D721Med (cell line): ENCODE data around the gene MACROH2A1.
A peak's percentile ranks its signal among the peaks of the same experiment; 100 is the strongest.

ENCODE experiments used
- DNase-seq: peaks from one replicate; pipeline ENCODE4 v3.0.0; 2011; ENCODE audit warnings: low spot score; ENCODE audit not compliant: insufficient read length
- FAIRE-seq: peaks from 2 replicates; lab custom pipeline; 2011; peaks lifted over from hg19 to GRCh38; lab: Jason Lieb, UNC
- TF ChIP-seq, protein P1 (sequence below): IDR thresholded peaks from 2 replicates; pipeline ENCODE4 v1.5.1; 2012; ENCODE audit warnings: mild to moderate bottlenecking, control low read depth; ENCODE audit not compliant: insufficient read depth; ENCODE audit errors: missing control alignments

MACROH2A1 gene

DNA sequence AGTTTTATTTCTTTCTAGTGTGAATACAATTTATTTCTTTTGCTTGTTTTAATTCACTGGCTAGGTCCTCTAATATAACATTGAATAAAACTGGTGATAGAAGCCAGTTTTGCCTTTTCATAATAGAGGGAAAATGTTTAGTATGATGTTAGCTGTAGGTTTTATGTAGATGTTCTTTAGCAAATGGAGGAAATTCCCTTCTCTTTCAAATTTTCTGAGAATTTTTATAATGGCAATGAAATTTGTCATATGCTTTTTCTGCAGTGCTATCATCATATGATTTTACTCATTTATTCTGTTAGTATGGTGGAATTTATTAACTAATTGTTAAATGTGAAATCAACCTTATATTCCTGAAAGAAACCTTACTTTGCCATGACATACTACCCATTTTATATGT lies 18.1 kb upstream of the MACROH2A1 start:
- FAIRE-seq (no peak), DNase-seq (no peak)
- TF ChIP-seq, protein P1, sequence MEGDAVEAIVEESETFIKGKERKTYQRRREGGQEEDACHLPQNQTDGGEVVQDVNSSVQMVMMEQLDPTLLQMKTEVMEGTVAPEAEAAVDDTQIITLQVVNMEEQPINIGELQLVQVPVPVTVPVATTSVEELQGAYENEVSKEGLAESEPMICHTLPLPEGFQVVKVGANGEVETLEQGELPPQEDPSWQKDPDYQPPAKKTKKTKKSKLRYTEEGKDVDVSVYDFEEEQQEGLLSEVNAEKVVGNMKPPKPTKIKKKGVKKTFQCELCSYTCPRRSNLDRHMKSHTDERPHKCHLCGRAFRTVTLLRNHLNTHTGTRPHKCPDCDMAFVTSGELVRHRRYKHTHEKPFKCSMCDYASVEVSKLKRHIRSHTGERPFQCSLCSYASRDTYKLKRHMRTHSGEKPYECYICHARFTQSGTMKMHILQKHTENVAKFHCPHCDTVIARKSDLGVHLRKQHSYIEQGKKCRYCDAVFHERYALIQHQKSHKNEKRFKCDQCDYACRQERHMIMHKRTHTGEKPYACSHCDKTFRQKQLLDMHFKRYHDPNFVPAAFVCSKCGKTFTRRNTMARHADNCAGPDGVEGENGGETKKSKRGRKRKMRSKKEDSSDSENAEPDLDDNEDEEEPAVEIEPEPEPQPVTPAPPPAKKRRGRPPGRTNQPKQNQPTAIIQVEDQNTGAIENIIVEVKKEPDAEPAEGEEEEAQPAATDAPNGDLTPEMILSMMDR: no peak

DNA sequence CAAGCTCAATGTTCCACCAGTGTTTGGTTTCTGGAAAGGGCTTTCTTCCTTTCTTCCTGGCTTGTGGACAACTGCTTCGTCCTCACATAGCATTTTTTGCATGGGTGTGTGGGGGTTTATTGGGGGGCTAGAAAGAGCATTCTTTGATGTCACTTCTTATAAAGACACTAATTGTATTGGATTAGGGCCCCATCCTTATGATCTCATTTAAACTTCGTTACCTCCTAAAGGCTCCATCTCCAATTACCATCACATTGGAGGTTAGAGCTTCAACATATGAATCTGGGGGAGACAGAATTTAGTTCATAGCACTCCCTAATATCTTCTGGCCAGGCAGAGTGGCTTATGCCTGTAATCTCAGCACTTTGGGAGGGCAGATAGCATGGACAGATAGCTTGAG lies 6.1 kb upstream of the MACROH2A1 start:
- TF ChIP-seq, protein P1: no peak
- DNase-seq: no peak
- FAIRE-seq: no peak

DNA sequence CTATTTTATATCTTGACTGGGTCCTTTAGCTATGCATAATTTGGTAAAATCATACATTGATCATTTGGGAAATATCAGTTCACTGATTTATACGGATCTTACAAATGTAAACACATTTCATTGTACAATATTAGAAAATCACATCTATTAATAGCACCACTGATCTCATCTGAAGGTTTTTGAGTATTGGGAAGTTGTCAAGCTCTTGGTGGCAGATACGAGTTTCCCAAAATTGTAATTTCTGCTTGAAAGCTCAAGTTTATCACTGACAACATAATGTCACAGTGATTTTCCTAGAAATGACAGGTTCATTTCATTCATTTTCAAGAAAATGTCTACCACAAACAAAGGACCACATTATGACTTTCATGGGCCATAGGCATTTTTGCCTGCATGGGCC lies 3.0 kb upstream of the MACROH2A1 start:
- TF ChIP-seq, protein P1: no peak
- FAIRE-seq: peak; percentile 74
- no peak for DNase-seq

DNA sequence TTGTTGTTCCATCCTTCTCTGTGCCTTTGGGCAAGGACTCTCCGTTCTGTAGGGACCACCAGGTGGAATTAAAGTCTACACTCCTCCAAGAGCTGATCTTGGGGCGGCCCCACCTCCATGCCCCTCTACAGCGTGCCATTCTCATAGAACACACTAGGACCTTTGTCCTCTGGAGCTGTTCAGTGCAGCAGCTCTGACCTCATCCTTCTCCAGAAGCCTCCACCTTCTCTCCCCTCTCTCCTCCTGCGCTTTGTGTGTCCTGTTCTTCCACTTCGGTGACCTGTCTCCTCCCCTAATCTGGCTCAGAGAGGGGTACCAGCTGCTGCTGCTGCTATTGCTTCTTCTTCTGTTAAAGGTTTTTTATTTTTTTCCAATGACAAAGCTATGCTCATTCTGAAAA lies 1.8 kb upstream of the MACROH2A1 start:
- no peak for DNase-seq
- TF ChIP-seq, protein P1: no peak
- FAIRE-seq: no peak

DNA sequence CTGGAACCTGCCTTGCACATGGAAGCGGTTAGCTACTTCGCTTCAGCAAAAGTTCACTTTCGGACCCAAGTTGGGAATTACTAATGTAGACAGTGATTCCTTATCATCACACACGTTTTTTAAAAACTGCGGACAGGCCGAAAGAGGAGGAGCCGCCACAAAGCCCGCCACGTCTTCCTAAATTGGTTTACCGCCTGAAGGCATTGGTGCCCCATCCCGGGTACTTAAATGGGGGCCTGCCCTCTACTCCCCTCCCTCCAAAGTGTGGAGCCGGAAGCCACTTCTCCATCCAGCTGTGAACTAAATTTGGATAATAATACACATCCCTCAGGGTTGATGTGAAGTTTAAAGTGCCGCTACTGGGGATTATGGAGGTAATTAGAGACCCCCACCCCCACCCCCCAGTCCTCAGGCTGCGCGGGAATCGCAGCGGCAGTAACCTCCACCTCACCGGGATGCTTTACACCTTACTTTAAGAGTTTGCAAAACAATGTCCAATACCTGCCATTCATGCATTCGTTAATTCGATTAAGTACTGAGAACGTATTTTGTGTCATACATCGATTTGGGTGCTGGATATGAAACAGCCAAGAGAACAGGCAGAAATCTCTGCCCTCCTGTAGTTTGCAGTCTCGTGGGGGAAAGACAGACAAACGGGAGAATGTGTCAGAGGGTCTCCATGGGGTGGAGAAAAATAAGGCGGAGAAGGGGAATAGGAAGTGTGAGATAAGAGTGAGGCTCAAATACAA lies 937 bp upstream of the MACROH2A1 start:
- no peak for DNase-seq

DNA sequence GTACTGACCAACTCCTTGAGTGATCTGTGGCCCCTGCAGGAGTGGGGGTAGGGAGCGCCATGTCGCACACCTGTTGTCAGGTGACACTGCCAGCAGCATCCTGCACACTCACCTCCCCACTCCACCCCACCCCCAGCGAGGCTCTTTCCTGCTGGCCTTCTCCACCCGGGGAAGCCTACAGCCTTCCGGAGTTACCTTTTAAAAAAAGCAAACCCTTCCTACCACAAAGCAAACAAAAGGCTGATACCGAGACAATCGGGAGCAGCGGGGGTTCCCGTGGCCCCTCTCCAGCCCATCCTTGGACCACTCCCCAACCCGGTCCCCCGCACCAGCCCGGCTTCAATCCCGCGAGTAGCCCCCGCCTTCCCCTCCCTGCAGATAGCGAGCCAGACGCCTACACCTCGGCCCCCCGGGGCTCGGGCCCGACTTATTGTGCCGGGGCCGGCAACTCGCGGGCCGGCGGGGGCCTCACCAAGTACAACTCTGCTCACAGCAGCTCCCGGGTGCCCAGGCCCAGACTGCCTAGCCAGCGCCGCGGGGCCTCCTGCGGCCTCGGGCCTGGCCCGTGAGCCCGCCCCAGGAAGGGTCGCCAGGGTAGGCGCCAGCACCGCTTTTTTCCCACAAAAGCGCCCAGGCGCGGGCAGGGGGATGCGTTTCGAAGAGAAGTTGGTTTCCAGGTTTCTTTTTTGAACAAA lies 724 bp downstream of the MACROH2A1 start:
- FAIRE-seq: no peak
- TF ChIP-seq, protein P1: no peak
- no peak for DNase-seq

More for the DNA sequence above, 937 bp upstream of the MACROH2A1 start:
- no peak for FAIRE-seq
- TF ChIP-seq, protein P1: no peak

DNA sequence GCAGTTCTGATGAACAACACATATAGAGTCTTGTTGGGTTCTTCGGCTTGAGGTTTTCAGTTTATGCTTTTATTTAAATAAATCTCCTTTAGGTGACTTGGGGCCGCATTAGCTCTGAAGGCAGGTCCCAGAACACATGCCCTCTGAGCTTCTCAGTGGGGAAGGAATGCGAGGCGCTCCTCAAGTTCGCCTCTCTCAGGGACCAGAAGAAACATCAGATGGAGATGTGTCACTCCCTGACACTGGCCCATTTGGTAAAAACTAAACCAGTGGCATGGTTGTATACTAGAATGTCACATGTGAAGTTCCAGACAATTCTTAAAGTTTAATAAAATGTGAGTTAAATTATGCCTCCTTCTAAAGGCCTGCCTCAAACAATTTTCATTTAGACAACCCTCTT lies 1.9 kb downstream of the MACROH2A1 start:
- FAIRE-seq: no peak
- TF ChIP-seq, protein P1: no peak

More for the DNA sequence above, 1.9 kb downstream of the MACROH2A1 start:
- no peak for DNase-seq
